Measurements from ENCODE around the gene ANKRD44. TPM values are rescaled to one million over a fixed set of nuclear protein-coding genes. Genes with fewer than 3 reads are reported as not detected.
A peak's percentile ranks its signal among the peaks of the same experiment; 100 is the strongest.

Gene ANKRD44
- total and polyA plus RNA-seq, 4 donors = 25.9 to 63.5 (median 31.5) TPM

DNA sequence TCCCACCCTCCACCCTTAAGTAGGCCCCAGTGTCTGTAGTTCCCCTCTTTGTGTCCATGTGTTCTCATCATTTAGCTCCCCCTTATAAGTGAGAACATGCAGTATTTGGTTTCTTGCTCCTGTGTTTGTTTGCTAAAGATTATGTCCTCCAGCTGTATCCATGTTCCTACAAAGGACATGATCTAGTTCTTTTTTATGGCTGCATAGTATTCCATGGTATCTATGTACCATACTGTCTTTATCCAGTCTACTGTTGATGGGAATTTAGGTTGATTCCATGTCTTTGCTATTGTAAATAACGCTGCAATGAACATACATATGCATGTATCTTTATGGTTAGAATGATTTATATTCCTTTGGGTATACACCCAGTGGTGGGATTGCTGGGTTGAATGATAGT lies 233.9 kb downstream of the ANKRD44 start:
- no peak overlapping the region for H3K27ac ChIP-seq (ENCODE audit: low read depth, low read length)

DNA sequence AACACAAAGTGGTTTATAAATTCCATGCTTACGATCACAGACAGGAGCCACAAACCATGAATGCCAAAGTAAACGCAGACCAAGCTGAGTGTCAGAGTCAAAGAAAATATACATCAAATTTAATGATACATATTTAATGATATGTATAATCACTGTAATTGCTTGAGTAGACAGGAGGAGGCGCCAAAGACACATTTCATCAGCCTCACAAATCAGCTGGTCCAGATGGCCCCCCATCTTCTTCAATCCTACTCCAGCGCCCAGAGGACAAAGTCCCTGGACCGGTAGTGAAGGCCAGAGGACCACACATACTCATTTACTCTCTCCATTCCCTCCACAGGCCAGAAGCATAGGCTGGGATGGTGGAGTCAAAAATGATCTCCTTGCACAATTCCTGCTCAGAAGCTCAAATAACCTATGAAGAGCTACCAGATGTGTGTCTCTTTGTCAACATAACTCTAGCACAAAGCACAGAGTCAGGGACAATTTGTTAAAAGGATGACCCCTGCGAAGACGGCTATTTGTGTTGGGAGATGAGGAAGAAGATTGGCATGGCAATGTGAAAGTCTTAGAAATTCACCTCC lies 234.7 kb downstream of the ANKRD44 start:
- WGBS (ENCODE audit: insufficient coverage) = 40% methylated on average over 1 of the region's 7 CpGs
- H3K4me1 ChIP-seq (ENCODE audit: control insufficient read depth, insufficient read depth, low read length) = peaks cover 20% of the 10 kb centered on the region
- peak overlapping the region; percentile 62 for H3K27ac ChIP-seq (ENCODE audit: low read depth, low read length)
- H3K4me3 ChIP-seq (ENCODE audit: low read depth, low read length) = no peak overlapping the region
- H3K9me3 ChIP-seq (ENCODE audit: control insufficient read depth, insufficient read depth, low read length) = no peaks in the 10 kb centered on the region
- H3K36me3 ChIP-seq (ENCODE audit: control insufficient read depth, insufficient read depth, low read length) = peaks cover 7% of the 10 kb centered on the region
- DNase-seq (ENCODE audit: low read depth in 4 of 6, low spot score in 6 of 6) = no peak
- no peaks in the 10 kb centered on the region for H3K27me3 ChIP-seq (ENCODE audit: control insufficient read depth, insufficient read depth, low read length)

More for the DNA sequence above, 233.9 kb downstream of the ANKRD44 start:
- Histone ChIP-seq H3K4me3 (ENCODE audit: low read depth, low read length) (no peak overlapping the region), H3K36me3 (ENCODE audit: control insufficient read depth, insufficient read depth, low read length) (peaks cover 11% of the 10 kb centered on the region), H3K4me1 (ENCODE audit: control insufficient read depth, insufficient read depth, low read length) (peaks cover 22% of the 10 kb centered on the region), H3K9me3 (ENCODE audit: control insufficient read depth, insufficient read depth, low read length) (no peaks in the 10 kb centered on the region), H3K27me3 (ENCODE audit: control insufficient read depth, insufficient read depth, low read length) (no peaks in the 10 kb centered on the region)
- no CpG with 5 or more reads among the region's 1 CpG for WGBS (ENCODE audit: insufficient coverage)
- no peak for DNase-seq (ENCODE audit: low read depth in 4 of 6, low spot score in 6 of 6)

DNA sequence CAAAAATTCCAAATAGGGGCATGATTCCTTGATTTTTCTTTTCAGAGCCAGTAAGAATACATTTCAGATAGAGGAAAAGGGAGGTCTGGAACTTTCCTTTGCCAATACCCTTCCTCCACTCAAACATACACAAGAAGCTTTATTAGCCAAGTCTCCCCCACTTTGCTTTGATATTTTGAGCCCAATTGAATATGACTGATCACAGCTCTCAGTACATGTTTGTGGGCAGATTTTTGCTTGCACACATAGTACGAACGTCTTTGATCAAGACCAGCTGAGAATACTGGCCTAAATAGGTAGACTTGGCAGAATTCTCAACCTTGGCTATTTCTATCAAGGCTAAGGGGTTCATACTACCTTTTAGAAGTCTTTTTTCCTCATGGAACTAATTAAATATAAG lies 235.3 kb downstream of the ANKRD44 start:
- H3K4me1 ChIP-seq (ENCODE audit: control insufficient read depth, insufficient read depth, low read length) = peaks cover 20% of the 10 kb centered on the region
- peaks cover 5% of the 10 kb centered on the region for H3K36me3 ChIP-seq (ENCODE audit: control insufficient read depth, insufficient read depth, low read length)
- H3K9me3 ChIP-seq (ENCODE audit: control insufficient read depth, insufficient read depth, low read length) = no peaks in the 10 kb centered on the region
- H3K27me3 ChIP-seq (ENCODE audit: control insufficient read depth, insufficient read depth, low read length) = no peaks in the 10 kb centered on the region
- no peak for DNase-seq (ENCODE audit: low read depth in 4 of 6, low spot score in 6 of 6)
- no CpG with 5 or more reads among the region's 2 CpGs for WGBS (ENCODE audit: insufficient coverage)
- H3K4me3 ChIP-seq (ENCODE audit: low read depth, low read length) = no peak overlapping the region
- H3K27ac ChIP-seq (ENCODE audit: low read depth, low read length) = peak overlapping the region; percentile 79

DNA sequence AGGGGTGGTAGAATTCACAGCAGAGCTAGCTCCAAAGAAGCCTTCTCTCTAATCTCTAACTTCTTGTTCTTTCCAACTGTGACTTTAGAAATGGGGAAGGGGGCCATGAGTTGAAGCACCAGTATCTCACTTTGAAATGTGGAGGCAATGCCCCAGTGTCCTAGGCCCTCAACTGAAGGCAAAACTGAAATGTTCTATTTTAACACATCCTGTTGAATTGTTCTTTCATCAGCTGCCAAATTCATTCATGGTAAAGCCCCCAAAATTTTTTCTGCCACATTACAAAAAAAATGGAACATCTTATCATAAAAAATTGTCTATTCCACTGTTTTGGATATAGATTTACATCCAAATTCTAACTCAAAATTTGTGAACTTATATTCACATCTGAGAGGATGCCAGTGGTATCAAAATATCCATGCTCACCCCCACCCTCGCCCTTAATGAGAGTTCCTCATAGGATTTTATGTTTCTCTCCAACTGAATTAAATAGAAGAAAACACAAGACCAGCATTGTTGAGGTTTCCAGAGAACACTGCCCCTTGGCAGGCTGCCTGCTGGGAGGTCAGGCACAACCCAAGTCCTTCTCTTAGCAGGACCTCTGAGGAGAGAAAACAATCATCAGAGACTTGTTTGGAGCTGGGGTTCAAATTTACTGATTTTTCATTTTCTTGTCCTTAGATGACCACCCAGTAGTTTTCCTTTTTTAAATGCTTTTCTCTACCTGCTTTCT lies 236.7 kb downstream of the ANKRD44 start:
- H3K4me1 ChIP-seq (ENCODE audit: control insufficient read depth, insufficient read depth, low read length) = peaks cover 20% of the 10 kb centered on the region

DNA sequence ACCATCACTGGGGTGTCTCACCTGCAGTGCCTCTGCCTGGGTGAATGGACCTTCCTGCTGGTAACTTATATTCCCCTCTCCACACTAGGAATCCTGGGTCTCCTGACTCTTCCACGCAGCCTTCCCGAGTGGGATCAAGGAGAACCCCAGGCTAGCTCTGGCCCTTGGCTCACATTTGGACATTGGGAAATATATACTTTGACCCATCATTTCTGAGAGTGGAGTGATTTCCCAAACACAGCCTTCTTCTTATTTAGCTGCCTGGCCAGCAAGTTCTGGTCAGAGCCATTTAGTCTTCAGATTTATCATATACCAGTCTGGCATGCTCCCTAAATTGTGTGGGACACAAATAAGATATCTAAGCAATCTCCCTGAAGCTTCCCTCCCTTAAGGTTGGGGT lies 237.3 kb downstream of the ANKRD44 start:
- DNase-seq (ENCODE audit: low read depth in 4 of 6, low spot score in 6 of 6) = no peak
- peaks cover 20% of the 10 kb centered on the region for H3K4me1 ChIP-seq (ENCODE audit: control insufficient read depth, insufficient read depth, low read length)
- no peaks in the 10 kb centered on the region for H3K9me3 ChIP-seq (ENCODE audit: control insufficient read depth, insufficient read depth, low read length)
- no CpG with 5 or more reads among the region's 2 CpGs for WGBS (ENCODE audit: insufficient coverage)
- peak overlapping the region; percentile 79 for H3K27ac ChIP-seq (ENCODE audit: low read depth, low read length)
- no peaks in the 10 kb centered on the region for H3K27me3 ChIP-seq (ENCODE audit: control insufficient read depth, insufficient read depth, low read length)
- H3K4me3 ChIP-seq (ENCODE audit: low read depth, low read length) = no peak overlapping the region
- H3K36me3 ChIP-seq (ENCODE audit: control insufficient read depth, insufficient read depth, low read length) = peaks cover 4% of the 10 kb centered on the region

More for the DNA sequence above, 236.7 kb downstream of the ANKRD44 start:
- peak in 4 of 6 donors; percentile 64 to 92 (median 67) for DNase-seq (ENCODE audit: low read depth in 4 of 6, low spot score in 6 of 6)
- H3K4me3 ChIP-seq (ENCODE audit: low read depth, low read length) = no peak overlapping the region
- peak overlapping the region; percentile 79 for H3K27ac ChIP-seq (ENCODE audit: low read depth, low read length)
- no CpG with 5 or more reads among the region's 1 CpG for WGBS (ENCODE audit: insufficient coverage)
- H3K27me3 ChIP-seq (ENCODE audit: control insufficient read depth, insufficient read depth, low read length) = no peaks in the 10 kb centered on the region
- H3K36me3 ChIP-seq (ENCODE audit: control insufficient read depth, insufficient read depth, low read length) = peaks cover 4% of the 10 kb centered on the region
- no peaks in the 10 kb centered on the region for H3K9me3 ChIP-seq (ENCODE audit: control insufficient read depth, insufficient read depth, low read length)

DNA sequence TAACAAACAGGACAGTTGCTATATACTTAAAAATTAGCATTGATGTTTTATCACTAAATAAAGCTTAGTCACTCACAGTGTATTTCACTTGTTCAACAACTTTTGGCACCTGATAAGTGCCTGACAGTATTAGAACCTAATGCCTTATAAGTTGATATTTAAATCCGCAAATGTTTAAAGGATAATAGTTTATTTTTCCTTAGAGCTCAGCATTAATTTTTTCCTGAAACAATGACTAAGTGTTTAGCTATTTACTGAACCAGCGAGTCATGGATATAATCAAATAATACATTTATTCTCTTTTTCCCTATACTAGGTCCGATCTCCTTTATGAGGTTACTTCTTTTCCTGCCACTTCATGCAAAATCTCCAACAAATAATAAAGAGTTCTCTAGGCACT lies 238.0 kb downstream of the ANKRD44 start:
- H3K4me1 ChIP-seq (ENCODE audit: control insufficient read depth, insufficient read depth, low read length) = peaks cover 20% of the 10 kb centered on the region
- no peak for DNase-seq (ENCODE audit: low read depth in 4 of 6, low spot score in 6 of 6)
- WGBS (ENCODE audit: insufficient coverage) = 82% methylated on average over 2 of the region's 3 CpGs
- H3K27me3 ChIP-seq (ENCODE audit: control insufficient read depth, insufficient read depth, low read length) = no peaks in the 10 kb centered on the region
- H3K27ac ChIP-seq (ENCODE audit: low read depth, low read length) = peak overlapping the region; percentile 79
- H3K9me3 ChIP-seq (ENCODE audit: control insufficient read depth, insufficient read depth, low read length) = no peaks in the 10 kb centered on the region
- peaks cover 4% of the 10 kb centered on the region for H3K36me3 ChIP-seq (ENCODE audit: control insufficient read depth, insufficient read depth, low read length)
- no peak overlapping the region for H3K4me3 ChIP-seq (ENCODE audit: low read depth, low read length)

DNA sequence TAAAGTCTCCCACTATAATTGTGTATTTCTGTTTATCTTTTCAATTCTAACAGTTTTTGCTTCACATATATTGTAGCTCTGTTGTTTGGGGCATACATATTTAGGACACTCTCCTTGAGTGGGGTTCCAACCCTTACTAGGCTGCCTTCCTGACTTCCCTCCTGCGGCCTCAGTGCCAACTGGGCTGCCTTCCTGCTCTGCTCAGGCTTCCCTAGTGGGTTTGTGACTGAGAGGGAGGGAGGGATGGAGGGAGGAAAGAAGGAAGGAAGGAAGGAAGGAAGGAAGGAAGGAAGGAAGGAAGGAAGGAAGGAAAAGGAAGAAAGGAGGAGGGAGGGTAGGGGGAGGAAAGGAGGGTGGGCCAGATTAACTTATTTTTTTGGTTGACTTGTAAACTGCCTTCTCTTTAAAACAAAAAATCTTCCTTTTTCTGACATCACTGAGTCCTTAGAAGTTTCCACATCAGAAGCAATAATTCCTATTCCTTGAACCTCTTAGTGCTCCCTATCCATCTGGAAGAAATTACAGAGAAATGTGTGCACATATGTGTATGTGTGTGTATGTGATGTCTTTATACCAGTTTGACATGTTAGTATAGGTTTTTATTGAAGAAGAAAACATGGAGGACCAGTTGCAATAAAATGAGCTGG lies 238.7 kb downstream of the ANKRD44 start:
- DNase-seq (ENCODE audit: low read depth in 4 of 6, low spot score in 6 of 6) = no peak
- H3K9me3 ChIP-seq (ENCODE audit: control insufficient read depth, insufficient read depth, low read length) = no peaks in the 10 kb centered on the region
- peaks cover 20% of the 10 kb centered on the region for H3K4me1 ChIP-seq (ENCODE audit: control insufficient read depth, insufficient read depth, low read length)
- H3K36me3 ChIP-seq (ENCODE audit: control insufficient read depth, insufficient read depth, low read length) = peaks cover 4% of the 10 kb centered on the region
- WGBS (ENCODE audit: insufficient coverage) = 80% methylated on average over 1 of the region's 1 CpG
- H3K27me3 ChIP-seq (ENCODE audit: control insufficient read depth, insufficient read depth, low read length) = no peaks in the 10 kb centered on the region
- H3K27ac ChIP-seq (ENCODE audit: low read depth, low read length) = peak overlapping the region; percentile 15
- H3K4me3 ChIP-seq (ENCODE audit: low read depth, low read length) = no peak overlapping the region

DNA sequence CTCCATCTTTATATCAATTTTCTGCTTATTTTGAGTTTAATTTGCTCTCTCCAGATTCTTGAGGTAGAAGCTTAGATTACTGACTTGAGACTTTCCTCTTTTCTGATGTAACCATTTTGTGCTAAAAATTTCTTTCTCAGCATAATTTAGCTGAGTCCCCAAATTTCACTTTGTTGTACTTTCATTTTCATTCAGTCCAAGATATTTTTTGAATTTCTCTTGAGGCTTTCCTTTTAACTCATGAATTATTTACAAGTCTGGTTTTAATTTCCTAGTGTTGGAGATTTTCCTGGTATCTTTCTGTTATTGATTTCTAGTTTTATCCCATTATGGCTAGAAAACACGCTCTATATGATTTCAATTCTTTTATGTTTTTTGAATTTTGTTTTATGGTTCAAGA lies 239.4 kb downstream of the ANKRD44 start:
- DNase-seq (ENCODE audit: low read depth in 4 of 6, low spot score in 6 of 6) = no peak
- Histone ChIP-seq H3K4me1 (ENCODE audit: control insufficient read depth, insufficient read depth, low read length) (peaks cover 20% of the 10 kb centered on the region), H3K27ac (ENCODE audit: low read depth, low read length) (no peak overlapping the region), H3K36me3 (ENCODE audit: control insufficient read depth, insufficient read depth, low read length) (peaks cover 4% of the 10 kb centered on the region), H3K9me3 (ENCODE audit: control insufficient read depth, insufficient read depth, low read length) (no peaks in the 10 kb centered on the region), H3K27me3 (ENCODE audit: control insufficient read depth, insufficient read depth, low read length) (no peaks in the 10 kb centered on the region), H3K4me3 (ENCODE audit: low read depth, low read length) (no peak overlapping the region)
- WGBS (ENCODE audit: insufficient coverage) = no CpG with 5 or more reads among the region's 1 CpG

DNA sequence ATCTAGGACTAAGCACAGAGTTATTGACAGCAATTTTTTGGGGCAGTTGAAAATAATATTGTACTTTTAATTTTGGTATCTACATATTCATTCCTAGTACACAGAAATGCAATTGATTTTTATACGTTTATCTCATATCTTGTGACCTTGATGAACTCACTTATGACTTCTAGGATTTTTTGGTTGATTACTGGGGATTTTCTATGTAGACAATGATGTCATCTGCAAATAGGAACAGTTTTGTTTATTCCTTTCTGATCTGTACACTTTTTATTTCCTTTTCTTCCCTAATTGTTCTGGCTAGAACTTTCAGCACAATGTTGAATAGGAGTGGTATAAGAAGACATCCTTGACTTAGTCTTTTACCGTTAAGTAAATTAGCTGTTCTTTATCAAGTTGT lies 240.6 kb downstream of the ANKRD44 start:
- H3K9me3 ChIP-seq (ENCODE audit: control insufficient read depth, insufficient read depth, low read length) = no peaks in the 10 kb centered on the region
- H3K27me3 ChIP-seq (ENCODE audit: control insufficient read depth, insufficient read depth, low read length) = no peaks in the 10 kb centered on the region
- no peak for DNase-seq (ENCODE audit: low read depth in 4 of 6, low spot score in 6 of 6)
- no peak overlapping the region for H3K4me3 ChIP-seq (ENCODE audit: low read depth, low read length)
- H3K27ac ChIP-seq (ENCODE audit: low read depth, low read length) = no peak overlapping the region
- peaks cover 20% of the 10 kb centered on the region for H3K4me1 ChIP-seq (ENCODE audit: control insufficient read depth, insufficient read depth, low read length)
- no CpG with 5 or more reads among the region's 2 CpGs for WGBS (ENCODE audit: insufficient coverage)
- H3K36me3 ChIP-seq (ENCODE audit: control insufficient read depth, insufficient read depth, low read length) = peaks cover 4% of the 10 kb centered on the region

Data from spinal cord (tissue), 10 donors.